ENCODE measurements around the gene TEAD3. TPM values are rescaled to one million over a fixed set of nuclear protein-coding genes. Genes with fewer than 3 reads are reported as not detected.

Gene TEAD3
- total RNA-seq, 1 donor from 2014 or later: 17.0 TPM

GRCh38 chr6:35483893-35484645 is 12.8 kb downstream of the TEAD3 start:
- TF ChIP-seq CTCF (IDR thresholded peaks at IDR 0.05): no peak
- peaks cover 30% of the 10 kb centered on the region for H3K36me3 ChIP-seq
- no peak overlapping the region for H3K27ac ChIP-seq
- H3K4me3 ChIP-seq: no peak overlapping the region
- intact Hi-C loops (cut with DNase I): no loop called here
- H3K27me3 ChIP-seq (ENCODE audit: low read depth): no peaks in the 10 kb centered on the region
- DNase-seq (no peak), ATAC-seq (no peak)
- peaks cover 46% of the 10 kb centered on the region for H3K4me1 ChIP-seq
- no peaks in the 10 kb centered on the region for H3K9me3 ChIP-seq

DNA sequence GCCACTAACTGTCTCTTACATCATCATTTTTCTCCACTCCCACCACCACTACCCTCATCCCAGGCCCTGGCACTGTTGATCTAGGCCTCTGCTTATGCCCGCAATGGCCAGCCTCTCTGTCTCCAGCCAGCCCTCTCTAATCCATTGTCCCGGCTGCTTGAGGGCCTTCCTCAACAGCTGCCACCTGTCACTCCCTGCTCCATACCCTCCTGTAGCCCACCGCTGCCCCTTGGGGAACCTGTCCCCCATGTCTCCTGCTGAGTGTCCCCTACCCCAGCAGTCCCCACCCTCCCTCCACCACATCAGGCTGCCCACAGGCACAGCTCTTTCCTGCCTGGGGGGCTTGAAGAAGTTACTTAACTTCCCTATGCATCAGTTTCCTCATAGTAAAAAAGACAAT is 13.4 kb downstream of the TEAD3 start:
- intact Hi-C loops (cut with DNase I): no loop called here
- Histone ChIP-seq H3K9me3 (no peaks in the 10 kb centered on the region), H3K27me3 (ENCODE audit: low read depth) (no peaks in the 10 kb centered on the region), H3K36me3 (peaks cover 34% of the 10 kb centered on the region), H3K27ac (no peak overlapping the region), H3K4me1 (peaks cover 40% of the 10 kb centered on the region), H3K4me3 (no peak overlapping the region)
- no peak for ATAC-seq
- no peak for DNase-seq
- TF ChIP-seq CTCF (IDR thresholded peaks at IDR 0.05): no peak

DNA sequence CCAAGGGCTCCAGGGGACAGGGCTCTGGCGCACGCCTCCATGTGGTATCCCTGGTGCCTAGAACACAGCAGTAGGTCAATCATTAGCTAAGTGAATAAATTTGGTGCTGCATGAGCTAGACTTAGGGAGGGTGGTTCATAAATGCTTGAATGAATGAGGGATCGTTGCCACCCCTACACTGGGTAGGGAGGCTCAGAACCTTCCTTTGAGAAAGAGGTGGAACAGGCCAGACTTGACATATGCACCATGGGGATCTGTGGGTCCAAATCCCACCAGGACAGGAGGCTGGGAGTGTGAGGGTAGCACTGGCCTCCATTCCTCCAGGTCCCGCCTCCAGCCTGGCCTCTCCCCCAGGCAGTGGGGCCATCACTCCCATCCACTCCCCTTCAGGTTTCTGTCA is 13.8 kb downstream of the TEAD3 start:
- intact Hi-C loops (cut with DNase I): no loop called here
- Histone ChIP-seq H3K4me3 (no peak overlapping the region), H3K27me3 (ENCODE audit: low read depth) (no peaks in the 10 kb centered on the region), H3K9me3 (no peaks in the 10 kb centered on the region), H3K4me1 (peaks cover 36% of the 10 kb centered on the region), H3K27ac (no peak overlapping the region), H3K36me3 (peaks cover 38% of the 10 kb centered on the region)
- TF ChIP-seq CTCF (IDR thresholded peaks at IDR 0.05): no peak
- DNase-seq: no peak
- ATAC-seq: no peak

DNA sequence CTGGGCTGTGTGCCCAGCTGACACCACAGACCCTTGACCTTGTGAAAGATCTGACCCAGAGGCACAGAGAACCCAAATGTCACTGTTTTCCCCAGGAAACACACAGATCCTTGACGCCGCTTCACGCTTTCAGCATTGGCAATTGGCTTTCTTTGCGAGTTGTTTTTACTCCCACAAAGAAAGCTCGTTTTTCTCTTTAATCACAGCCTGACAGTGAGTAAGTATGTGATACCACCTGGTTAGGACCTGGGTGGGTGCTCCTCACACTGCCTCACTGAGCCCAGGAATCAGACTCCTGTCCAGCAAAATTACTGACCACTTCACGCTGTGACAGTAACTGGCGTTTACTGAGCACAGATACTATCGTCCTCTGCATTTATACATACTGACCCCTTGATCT is 15.7 kb downstream of the TEAD3 start:
- ATAC-seq (no peak), DNase-seq (no peak)
- intact Hi-C loops (cut with DNase I): no loop called here
- Histone ChIP-seq H3K9me3 (no peaks in the 10 kb centered on the region), H3K27ac (no peak overlapping the region), H3K4me3 (no peak overlapping the region), H3K4me1 (peaks cover 18% of the 10 kb centered on the region), H3K36me3 (peaks cover 39% of the 10 kb centered on the region), H3K27me3 (ENCODE audit: low read depth) (no peaks in the 10 kb centered on the region)
- no peak for TF ChIP-seq CTCF (IDR thresholded peaks at IDR 0.05)

DNA sequence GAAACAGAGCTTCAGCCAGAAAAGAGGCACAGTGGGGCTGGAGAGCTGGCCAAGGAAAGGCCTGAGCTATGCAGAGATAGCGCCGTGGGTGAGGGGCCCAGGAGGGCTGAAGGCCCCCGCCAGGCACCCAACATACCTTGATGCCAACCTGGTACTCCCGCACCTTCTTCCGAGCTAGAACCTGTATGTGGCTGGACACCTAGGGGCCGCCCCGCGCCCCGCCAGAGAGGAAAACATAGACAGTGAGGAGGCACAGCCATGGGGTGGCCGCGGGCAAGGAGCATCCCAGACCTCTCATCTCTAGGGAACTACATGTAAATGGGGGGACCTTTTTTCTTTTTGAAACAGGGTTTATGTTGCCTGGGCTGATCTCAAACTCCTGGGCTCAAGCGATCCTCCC is 16.7 kb downstream of the TEAD3 start:
- Histone ChIP-seq H3K27ac (no peak overlapping the region), H3K36me3 (peaks cover 47% of the 10 kb centered on the region), H3K4me1 (peaks cover 7% of the 10 kb centered on the region), H3K4me3 (no peak overlapping the region), H3K9me3 (no peaks in the 10 kb centered on the region), H3K27me3 (ENCODE audit: low read depth) (no peaks in the 10 kb centered on the region)
- DNase-seq (no peak), ATAC-seq (no peak)
- intact Hi-C loops (cut with DNase I): no loop called here
- TF ChIP-seq CTCF (IDR thresholded peaks at IDR 0.05): no peak
